Keratinocyte (primary cell): Measurements from ENCODE around the gene IPO11. TPM values are rescaled to one million over a fixed set of nuclear protein-coding genes. Genes with fewer than 3 reads are reported as not detected.

ENCODE experiments used
- DNase-seq: peaks from one replicate; pipeline ENCODE4 v3.0.0-alpha.2; 2011; ENCODE audit warnings: low read depth, missing footprints, low spot score
- FAIRE-seq: peaks from 2 replicates; lab custom pipeline; 2011; peaks lifted over from hg19 to GRCh38; lab: Jason Lieb, UNC
- H2AFZ ChIP-seq: 2 replicates; pipeline ENCODE4 v1.6.0; 2012; ENCODE audit warnings: low read length, control low read depth, inconsistent platforms; ENCODE audit not compliant: control insufficient read depth
- H3K27ac ChIP-seq: 2 replicates; pipeline ENCODE4 v1.5.1; 2011; ENCODE audit warnings: low read length; ENCODE audit not compliant: control insufficient read depth, insufficient read depth
- H3K27me3 ChIP-seq: 3 replicates; pipeline ENCODE4 v1.6.0; 2011; ENCODE audit warnings: low read length; ENCODE audit not compliant: control insufficient read depth, insufficient read depth; ENCODE audit errors: extremely low read depth
- H3K36me3 ChIP-seq, 2 experiments: 2 replicates in 1 of 2; 3 replicates in 1 of 2; pipeline ENCODE4 v1.5.1; 2011; ENCODE audit warnings: low read length in 2 of 2, mild to moderate bottlenecking in 1 of 2; ENCODE audit not compliant: control insufficient read depth in 2 of 2, insufficient read depth in 2 of 2; ENCODE audit errors: extremely low read depth in 1 of 2
- H3K4me1 ChIP-seq: 3 replicates; pipeline ENCODE4 v1.5.1; 2011; ENCODE audit warnings: low read length; ENCODE audit not compliant: control insufficient read depth, insufficient read depth; ENCODE audit errors: extremely low read depth
- H3K4me2 ChIP-seq: 3 replicates; pipeline ENCODE4 v1.6.0; 2011; ENCODE audit warnings: low read depth, low read length; ENCODE audit not compliant: control insufficient read depth, insufficient read depth; ENCODE audit errors: extremely low read depth
- H3K4me3 ChIP-seq, 3 experiments: fragments of 200-600 bp in 1 of 3; sonication (generic) in 1 of 3; 2 replicates in 2 of 3; 3 replicates in 1 of 3; pipeline ENCODE4 v1.5.1; 2011 to 2016; ENCODE audit warnings: low read length in 3 of 3, mild to moderate bottlenecking in 3 of 3, control low read depth in 2 of 3, inconsistent platforms in 1 of 3, low read depth in 1 of 3, mixed read lengths in 1 of 3, mixed run types in 1 of 3, moderate library complexity in 1 of 3; ENCODE audit not compliant: control insufficient read depth in 2 of 3, insufficient read depth in 2 of 3; ENCODE audit errors: extremely low read depth in 1 of 3
- H3K79me2 ChIP-seq: 2 replicates; pipeline ENCODE4 v1.6.0; 2012; ENCODE audit warnings: low read length; ENCODE audit not compliant: control insufficient read depth, insufficient read depth
- H3K9ac ChIP-seq: 3 replicates; pipeline ENCODE4 v1.6.0; 2011; ENCODE audit warnings: low read length; ENCODE audit not compliant: control insufficient read depth, insufficient read depth; ENCODE audit errors: extremely low read depth
- H3K9me1 ChIP-seq: 3 replicates; pipeline ENCODE4 v1.6.0; 2011; ENCODE audit warnings: low read length; ENCODE audit not compliant: control insufficient read depth, insufficient read depth; ENCODE audit errors: extremely low read depth
- H3K9me3 ChIP-seq: 2 replicates; pipeline ENCODE4 v1.5.1; 2012; ENCODE audit warnings: low read depth, low read length; ENCODE audit not compliant: control insufficient read depth
- H4K20me1 ChIP-seq: 3 replicates; pipeline ENCODE4 v1.6.0; 2011; ENCODE audit warnings: low read length; ENCODE audit not compliant: control insufficient read depth, insufficient read depth; ENCODE audit errors: extremely low read depth
- CTCF ChIP-seq, 3 experiments: IDR thresholded peaks in 1 of 3; conservative IDR thresholded peaks in 1 of 3; optimal IDR thresholded peaks in 1 of 3; 2 replicates in 2 of 3; 3 replicates in 1 of 3; pipeline versions ENCODE3 to v1.5.1; 2011; ENCODE audit warnings: low read length in 3 of 3, mild to moderate bottlenecking in 3 of 3, moderate library complexity in 2 of 3, control low read depth in 1 of 3, inconsistent platforms in 1 of 3; ENCODE audit not compliant: insufficient read depth in 2 of 3; ENCODE audit errors: extremely low read depth in 1 of 3
- EZH2 ChIP-seq: IDR thresholded peaks from one replicate; pipeline ENCODE4 v1.6.1; 2012; ENCODE audit warnings: inconsistent platforms, mild to moderate bottlenecking, low read length, moderate library complexity
- dilution Hi-C: fragments of 300-500 bp; cut with MboI; formaldehyde crosslinking; loops from one replicate; pipeline ENCODE4 v1.7.0; 2020; ENCODE audit warnings: low sequenced_read_pairs; ENCODE audit not compliant: extremely low pct_ligation_motif_present
- polyA plus RNA-seq, 5 experiments: library from polyadenylated mRNA; depleted of rRNA in 3 of 5; stranded (reverse) in 3 of 5; stranded (forward) in 1 of 5; unstranded in 1 of 5; fragments of >200 nt; gene quantifications; 1 replicate in 1 of 5; 2 replicates in 3 of 5; 3 replicates in 1 of 5; pipeline versions ENCODE4 v1.2.1 to v1.2.3, GENCODE V29; 2011 to 2012; ENCODE audit warnings: missing spikeins in 2 of 5, low read depth in 1 of 5, low replicate concordance in 1 of 5

Gene IPO11
- polyA plus RNA-seq, 1 donor (not counting 4 experiments of a cell fraction or from before 2014, with no cell fraction given): 34.7 TPM

DNA sequence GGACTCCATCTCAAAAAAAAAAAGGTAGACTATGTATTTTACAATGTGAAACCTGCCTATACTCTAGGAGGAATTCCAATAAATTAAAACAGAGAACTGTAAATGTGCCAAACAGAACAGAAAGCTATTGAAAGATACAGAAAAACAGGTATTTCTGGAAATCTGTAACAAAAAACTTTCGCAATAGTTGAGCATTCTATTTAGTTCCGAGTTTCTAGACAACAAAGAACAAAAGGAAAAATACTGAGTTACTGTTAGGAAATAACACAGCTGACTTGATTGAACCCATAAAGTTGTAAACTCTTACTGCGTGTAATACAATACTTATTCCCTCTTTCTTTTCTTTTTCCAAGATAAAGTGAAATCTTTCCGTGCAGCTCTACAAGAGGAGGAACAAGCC lies 27.4 kb upstream of the IPO11 start:
- Histone ChIP-seq H3K4me2 (no peak overlapping the region), H4K20me1 (peaks cover 2% of the 10 kb centered on the region), H3K36me3 (peaks cover 11 to 16% of the 10 kb centered on the region in 2 experiments), H3K9ac (peak overlapping the region; percentile 33), H3K9me3 (no peaks in the 10 kb centered on the region), H3K27me3 (no peaks in the 10 kb centered on the region), H3K27ac (peak overlapping the region; percentile 75), H2AFZ (no peak overlapping the region), H3K4me3 (no peak overlapping the region), H3K79me2 (no peaks in the 10 kb centered on the region), H3K9me1 (no peaks in the 10 kb centered on the region), H3K4me1 (peaks cover 19% of the 10 kb centered on the region)
- DNase-seq (no peak), FAIRE-seq (no peak)
- no peak for TF ChIP-seq EZH2
- dilution Hi-C loops: no loop called here

DNA sequence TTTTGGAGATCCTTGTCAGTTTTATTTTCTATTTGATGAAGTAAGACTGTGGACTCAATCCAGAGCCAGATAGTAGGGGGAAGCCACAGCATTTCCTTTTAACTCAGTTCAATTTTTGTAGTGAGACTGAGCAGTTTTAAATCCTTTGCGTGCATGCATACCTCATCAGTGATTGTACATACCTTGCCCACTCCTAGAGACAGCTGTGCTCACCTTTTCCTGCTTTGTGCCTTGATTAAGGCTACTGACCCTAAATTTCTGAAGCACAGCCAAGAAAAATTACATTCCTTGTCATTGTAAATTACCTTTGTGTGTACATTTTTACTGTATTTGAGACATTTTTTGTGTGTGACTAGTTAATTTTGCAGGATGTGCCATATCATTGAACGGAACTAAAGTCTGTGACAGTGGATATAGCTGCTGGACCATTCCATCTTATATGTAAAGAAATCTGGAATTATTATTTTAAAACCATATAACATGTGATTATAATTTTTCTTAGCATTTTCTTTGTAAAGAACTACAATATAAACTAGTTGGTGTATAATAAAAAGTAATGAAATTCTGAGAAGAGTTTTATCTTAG lies 26.7 kb upstream of the IPO11 start:
- no peak for DNase-seq
- H3K4me2 ChIP-seq: no peak overlapping the region
- peak overlapping the region; percentile 75 for H3K27ac ChIP-seq
- H3K36me3 ChIP-seq: peaks cover 12 to 16% of the 10 kb centered on the region in 2 experiments
- TF ChIP-seq CTCF (optimal IDR thresholded peaks at IDR 0.05 in 1 of 3, IDR thresholded peaks at IDR 0.05 in 1 of 3, conservative IDR thresholded peaks at IDR 0.05 in 1 of 3; ENCODE audit: extremely low read depth in 1 of 3, insufficient read depth in 2 of 3, low read length in 3 of 3) (no peak), EZH2 (no peak)
- H3K27me3 ChIP-seq: no peaks in the 10 kb centered on the region
- peaks cover 2% of the 10 kb centered on the region for H4K20me1 ChIP-seq
- H3K4me3 ChIP-seq: no peak overlapping the region
- peaks cover 19% of the 10 kb centered on the region for H3K4me1 ChIP-seq
- H3K9me3 ChIP-seq: no peaks in the 10 kb centered on the region
- peak; percentile 78 for FAIRE-seq
- H2AFZ ChIP-seq: no peak overlapping the region
- dilution Hi-C loops: no loop called here
- no peaks in the 10 kb centered on the region for H3K79me2 ChIP-seq
- no peaks in the 10 kb centered on the region for H3K9me1 ChIP-seq
- H3K9ac ChIP-seq: peak overlapping the region; percentile 33

- no peak overlapping the region for H3K27ac ChIP-seq
- H2AFZ ChIP-seq: no peak overlapping the region
- peaks cover 7 to 16% of the 10 kb centered on the region in 2 experiments for H3K36me3 ChIP-seq
Observed at GRCh38 chr5:62386824-62387223, 25.7 kb upstream of the IPO11 start.

More at GRCh38 chr5:62386824-62387223, 25.7 kb upstream of the IPO11 start:
- no peaks in the 10 kb centered on the region for H3K9me1 ChIP-seq
- H4K20me1 ChIP-seq: peaks cover 2% of the 10 kb centered on the region
- FAIRE-seq (no peak), DNase-seq (no peak)
- peaks cover 19% of the 10 kb centered on the region for H3K4me1 ChIP-seq
- H3K27me3 ChIP-seq: no peaks in the 10 kb centered on the region
- H3K4me3 ChIP-seq: no peak overlapping the region
- dilution Hi-C loops: no loop called here
- H3K79me2 ChIP-seq: no peaks in the 10 kb centered on the region
- H3K4me2 ChIP-seq: no peak overlapping the region
- no peaks in the 10 kb centered on the region for H3K9me3 ChIP-seq
- H3K9ac ChIP-seq: no peak overlapping the region
- TF ChIP-seq EZH2 (no peak), CTCF (optimal IDR thresholded peaks at IDR 0.05 in 1 of 3, IDR thresholded peaks at IDR 0.05 in 1 of 3, conservative IDR thresholded peaks at IDR 0.05 in 1 of 3; ENCODE audit: extremely low read depth in 1 of 3, insufficient read depth in 2 of 3, low read length in 3 of 3) (no peak)
